HepG2 (cell line): Measurements from ENCODE around the gene UNC5A. TPM values are rescaled to one million over a fixed set of nuclear protein-coding genes. Genes with fewer than 3 reads are reported as not detected.

Experiments used
- ATAC-seq: fragments of 200-7000 bp; cut with Tn5 transposase; 3 replicates; pipeline ENCODE4 v1.9.1; 2020; ENCODE audit warnings: mild to moderate bottlenecking, moderate library complexity
- BruUV-seq: library from RNA; stranded (reverse); fragments of 400-500 nt; replicated peaks from 2 replicates; lab custom pipeline; 2021; lab: Mats Ljungman, UMichigan
- CTCF ChIA-PET: fragments of 300-600 bp; formaldehyde crosslinking; extraction: SDS; loops from one replicate; lab custom pipeline; 2021; ENCODE audit warnings: low total read pairs, inconsistent platforms, low intra/inter-chr PET ratio; lab: Yijun Ruan, JAX
- POLR2A ChIA-PET: fragments of 350-600 bp; sonication (Branson Sonifier 250); formaldehyde crosslinking; loops from one replicate; lab custom pipeline; 2020; ENCODE audit warnings: antibody characterized with exemption, inconsistent platforms; lab: Yijun Ruan, JAX
- DNase-seq: peaks from one replicate; pipeline ENCODE4 v3.0.0-alpha.2; 2015; ENCODE audit warnings: low spot score
- FAIRE-seq: peaks from 3 replicates; lab custom pipeline; 2011; peaks lifted over from hg19 to GRCh38; lab: Jason Lieb, UNC
- H2AFZ ChIP-seq: one replicate; pipeline ENCODE4 v1.6.1; 2011; ENCODE audit warnings: low read length, inconsistent platforms
- H3K27ac ChIP-seq: fragments of 300-600 bp; 3 replicates; pipeline ENCODE4 v1.8.0; 2011; ENCODE audit warnings: mixed run types, mild to moderate bottlenecking, mixed read lengths, low read length, inconsistent platforms; ENCODE audit not compliant: insufficient read depth; ENCODE audit errors: extremely low read length
- H3K27me3 ChIP-seq, 2 experiments: fragments of 200-600 bp in 1 of 2; 2 replicates in 1 of 2; 3 replicates in 1 of 2; pipeline versions ENCODE4 v1.6.0 to v1.8.0; 2011; ENCODE audit warnings: low read length in 2 of 2, mild to moderate bottlenecking in 2 of 2, moderate library complexity in 2 of 2, inconsistent platforms in 1 of 2; ENCODE audit not compliant: insufficient read depth in 2 of 2, control insufficient read depth in 1 of 2
- H3K36me3 ChIP-seq, 2 experiments: fragments of 200-600 bp in 1 of 2; replicated peaks in 1 of 2; 2 replicates in 1 of 2; 3 replicates in 1 of 2; pipeline versions ENCODE4 v1.5.1 to v1.8.0; 2011; ENCODE audit warnings: low read length in 2 of 2, inconsistent platforms in 1 of 2; ENCODE audit not compliant: insufficient read depth in 2 of 2, control insufficient read depth in 1 of 2
- H3K4me1 ChIP-seq: 2 replicates; pipeline ENCODE4 v1.5.1; 2012; ENCODE audit warnings: low read length, inconsistent platforms; ENCODE audit not compliant: insufficient read depth
- H3K4me2 ChIP-seq: 2 replicates; pipeline ENCODE4 v1.6.0; 2011; ENCODE audit warnings: low read depth, low read length, inconsistent platforms
- H3K4me3 ChIP-seq, 3 experiments: fragments of 200-600 bp in 1 of 3; sonication (generic), shearing (Covaris generic) in 1 of 3; replicated peaks in 1 of 3; 2 replicates each; pipeline ENCODE4 v1.5.1; 2011 to 2016; ENCODE audit warnings: low read length in 3 of 3, inconsistent platforms in 2 of 3, low read depth in 2 of 3, mild to moderate bottlenecking in 2 of 3, control low read depth in 1 of 3, mixed read lengths in 1 of 3; ENCODE audit not compliant: insufficient read depth in 1 of 3
- H3K79me2 ChIP-seq: one replicate; pipeline ENCODE4 v1.6.1; 2011; ENCODE audit warnings: low read length, inconsistent platforms; ENCODE audit not compliant: insufficient read depth
- H3K9ac ChIP-seq: 2 replicates; pipeline ENCODE4 v1.6.0; 2011; ENCODE audit warnings: mild to moderate bottlenecking, low read depth, low read length, inconsistent platforms; ENCODE audit not compliant: insufficient read depth
- H3K9me3 ChIP-seq: 2 replicates; pipeline ENCODE4 v1.5.1; 2012; ENCODE audit warnings: mild to moderate bottlenecking, low read length
- H4K20me1 ChIP-seq: 2 replicates; pipeline ENCODE4 v1.6.0; 2011; ENCODE audit warnings: inconsistent platforms, mild to moderate bottlenecking, low read length, moderate library complexity; ENCODE audit not compliant: insufficient read depth
- ARHGAP35 ChIP-seq: sonication (generic); formaldehyde crosslinking; IDR thresholded peaks from 2 replicates; pipeline ENCODE4 v1.9.0; 2022; ENCODE audit warnings: mild to moderate bottlenecking, inconsistent platforms, moderate library complexity, missing genetic modification reagents, borderline replicate concordance
- BCLAF1 ChIP-seq: fragments of 450-650 bp; IDR thresholded peaks from 2 replicates; pipeline ENCODE4 v1.6.1; 2017; ENCODE audit warnings: mild to moderate bottlenecking
- BRD4 ChIP-seq: sonication (generic); formaldehyde crosslinking; IDR thresholded peaks from 2 replicates; pipeline ENCODE4 v1.4.0; 2020; ENCODE audit warnings: missing genetic modification reagents
- HNRNPH1 ChIP-seq: fragments of 200-400 bp; formaldehyde crosslinking; optimal IDR thresholded peaks from 2 replicates; pipeline ENCODE3; 2017; ENCODE audit warnings: mild to moderate bottlenecking, low read depth, low read length
- KDM6A ChIP-seq: IDR thresholded peaks from 2 replicates; pipeline ENCODE4 v1.6.1; 2016; ENCODE audit warnings: low read depth
- NR0B2 ChIP-seq: sonication (generic); formaldehyde crosslinking; IDR thresholded peaks from 2 replicates; pipeline ENCODE4 v1.4.0; 2020; ENCODE audit warnings: mild to moderate bottlenecking, missing genetic modification reagents
- PAF1 ChIP-seq: IDR thresholded peaks from 2 replicates; pipeline ENCODE4 v1.6.1; 2016; ENCODE audit warnings: missing genetic modification reagents, missing compliant biosample characterization
- PHF5A ChIP-seq: IDR thresholded peaks from one replicate; pipeline ENCODE4 v1.6.1; 2018; ENCODE audit warnings: low read depth, missing genetic modification reagents; ENCODE audit not compliant: unreplicated experiment
- PLRG1 ChIP-seq: fragments of 450-650 bp; conservative IDR thresholded peaks from 2 replicates; pipeline ENCODE4 v1.6.1; 2016
- REPIN1 ChIP-seq: sonication (generic); formaldehyde crosslinking; IDR thresholded peaks from 2 replicates; pipeline ENCODE4 v1.8.0; 2022; ENCODE audit warnings: missing genetic modification reagents, low read depth, mild to moderate bottlenecking, borderline replicate concordance
- TBP ChIP-seq: sonication (generic); formaldehyde crosslinking; IDR thresholded peaks from 2 replicates; pipeline ENCODE4 v1.5.0; 2020; ENCODE audit warnings: missing genetic modification reagents
- ZNF333 ChIP-seq: sonication (generic); formaldehyde crosslinking; IDR thresholded peaks from 2 replicates; pipeline ENCODE4 v1.4.0; 2020; ENCODE audit warnings: mild to moderate bottlenecking, missing genetic modification reagents, borderline replicate concordance
- ZNF33A ChIP-seq: sonication (generic); formaldehyde crosslinking; IDR thresholded peaks from 2 replicates; pipeline ENCODE4 v1.5.1; 2020; ENCODE audit warnings: missing genetic modification reagents, mild to moderate bottlenecking, moderate library complexity, borderline replicate concordance
- ZNF468 ChIP-seq: sonication (generic); formaldehyde crosslinking; IDR thresholded peaks from 2 replicates; pipeline ENCODE4 v1.8.0; 2022; ENCODE audit warnings: mild to moderate bottlenecking, moderate library complexity, missing genetic modification reagents
- ZNF589 ChIP-seq: sonication (generic); formaldehyde crosslinking; conservative IDR thresholded peaks from 2 replicates; pipeline ENCODE4 v1.8.0; 2022; ENCODE audit warnings: mild to moderate bottlenecking, moderate library complexity, missing genetic modification reagents
- ZNF670 ChIP-seq: sonication (generic); formaldehyde crosslinking; IDR thresholded peaks from 2 replicates; pipeline ENCODE4 v1.8.0; 2022; ENCODE audit warnings: mild to moderate bottlenecking, missing genetic modification reagents, borderline replicate concordance
- WGBS: methylation state at CpG from one replicate; pipeline ENCODE4 v1.1.6; 2017; ENCODE audit warnings: low lambda C conversion rate; 5-methylcytosine and 5-hydroxymethylcytosine counted together
- in situ Hi-C: cut with HindIII; loops from 2 replicates; pipeline ENCODE4 v1.10.0; 2017; ENCODE audit warnings: low pct_unique_long_range_greater_than_20kb; ENCODE audit not compliant: extremely low pct_ligation_motif_present
- intact Hi-C: fragments of 100-400 bp; cut with micrococcal nuclease; formaldehyde crosslinking; loops from one replicate; pipeline ENCODE4 v1.10.0; 2022; ENCODE audit not compliant: unreplicated experiment
- polyA plus RNA-seq, 8 experiments: library from polyadenylated mRNA; depleted of rRNA in 3 of 8; stranded (reverse) in 7 of 8; unstranded in 1 of 8; fragments of >200 nt; fragmentation: Illumina TruSeq in 4 of 8; extraction: Trizol in 4 of 8; gene quantifications; 2 replicates each; pipeline versions ENCODE4 v1.2.1 to v1.2.3, GENCODE V29; 2011 to 2016; ENCODE audit warnings: low read depth in 4 of 8, missing spikeins in 1 of 8, mixed read lengths in 1 of 8; ENCODE audit not compliant: insufficient read depth in 1 of 8
- total RNA-seq, 5 experiments: library from RNA; depleted of rRNA; stranded (reverse); fragments of >200 nt; fragmentation: Illumina TruSeq; extraction: Trizol; gene quantifications; 2 replicates each; pipeline ENCODE4 v1.2.3, GENCODE V29; 2016; ENCODE audit warnings: low read depth in 1 of 5
- TF ChIP-seq, protein P1 (sequence below): sonication (generic); formaldehyde crosslinking; IDR thresholded peaks from 2 replicates; pipeline ENCODE4; 2020; ENCODE audit warnings: missing genetic modification reagents, mild to moderate bottlenecking, borderline replicate concordance
- TF ChIP-seq, protein P2 (sequence below): sonication (generic); formaldehyde crosslinking; IDR thresholded peaks from 2 replicates; pipeline ENCODE4 v1.5.1; 2020; ENCODE audit warnings: missing genetic modification reagents, mild to moderate bottlenecking, borderline replicate concordance

Gene UNC5A
- total and polyA plus RNA-seq, 2 of the 13 experiments (the other 11 are each of a cell fraction or from before 2014, with no cell fraction given): not detected

GRCh38 chr5:176776916-176777315, 33.4 kb upstream of the UNC5A start:
- DNase-seq (no peak), FAIRE-seq (no peak), ATAC-seq (no peak)
- Histone ChIP-seq H3K9ac (no peak overlapping the region), H3K4me2 (no peak overlapping the region), H3K4me1 (peaks cover 13% of the 10 kb centered on the region), H3K36me3 (no peaks in the 10 kb centered on the region), H4K20me1 (no peaks in the 10 kb centered on the region), H2AFZ (no peak overlapping the region), H3K27me3 (peaks cover 12 to 85% of the 10 kb centered on the region in 2 experiments; a peak in 4 of 5 replicates), H3K79me2 (no peaks in the 10 kb centered on the region), H3K27ac (no peak overlapping the region), H3K4me3 (no peak overlapping the region), H3K9me3 (no peaks in the 10 kb centered on the region)
- ChIA-PET CTCF (no interaction called here), POLR2A (no interaction called here)
- WGBS: 22% methylated on average over 5 of the region's 8 CpGs
- intact Hi-C loops: no loop called here
- in situ Hi-C loops: no loop called here
- TF ChIP-seq ZNF468 (CRISPR knock-in tag) (no peak), ARHGAP35 (CRISPR knock-in tag) (no peak), ZNF670 (no peak), ZNF589 (CRISPR knock-in tag) (no peak), TBP (CRISPR knock-in tag) (no peak), BRD4 (CRISPR knock-in tag) (no peak), KDM6A (CRISPR knock-in tag) (no peak), NR0B2 (CRISPR knock-in tag) (no peak), BCLAF1 (no peak), HNRNPH1 (no peak), PHF5A (CRISPR knock-in tag) (no peak), PLRG1 (no peak), ZNF33A (CRISPR knock-in tag) (no peak), PAF1 (CRISPR knock-in tag) (no peak), ZNF333 (CRISPR knock-in tag) (no peak), REPIN1 (CRISPR knock-in tag) (no peak)
- TF ChIP-seq, protein P1, sequence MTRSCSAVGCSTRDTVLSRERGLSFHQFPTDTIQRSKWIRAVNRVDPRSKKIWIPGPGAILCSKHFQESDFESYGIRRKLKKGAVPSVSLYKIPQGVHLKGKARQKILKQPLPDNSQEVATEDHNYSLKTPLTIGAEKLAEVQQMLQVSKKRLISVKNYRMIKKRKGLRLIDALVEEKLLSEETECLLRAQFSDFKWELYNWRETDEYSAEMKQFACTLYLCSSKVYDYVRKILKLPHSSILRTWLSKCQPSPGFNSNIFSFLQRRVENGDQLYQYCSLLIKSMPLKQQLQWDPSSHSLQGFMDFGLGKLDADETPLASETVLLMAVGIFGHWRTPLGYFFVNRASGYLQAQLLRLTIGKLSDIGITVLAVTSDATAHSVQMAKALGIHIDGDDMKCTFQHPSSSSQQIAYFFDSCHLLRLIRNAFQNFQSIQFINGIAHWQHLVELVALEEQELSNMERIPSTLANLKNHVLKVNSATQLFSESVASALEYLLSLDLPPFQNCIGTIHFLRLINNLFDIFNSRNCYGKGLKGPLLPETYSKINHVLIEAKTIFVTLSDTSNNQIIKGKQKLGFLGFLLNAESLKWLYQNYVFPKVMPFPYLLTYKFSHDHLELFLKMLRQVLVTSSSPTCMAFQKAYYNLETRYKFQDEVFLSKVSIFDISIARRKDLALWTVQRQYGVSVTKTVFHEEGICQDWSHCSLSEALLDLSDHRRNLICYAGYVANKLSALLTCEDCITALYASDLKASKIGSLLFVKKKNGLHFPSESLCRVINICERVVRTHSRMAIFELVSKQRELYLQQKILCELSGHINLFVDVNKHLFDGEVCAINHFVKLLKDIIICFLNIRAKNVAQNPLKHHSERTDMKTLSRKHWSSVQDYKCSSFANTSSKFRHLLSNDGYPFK (CRISPR knock-in tag): no peak
- TF ChIP-seq, protein P2, sequence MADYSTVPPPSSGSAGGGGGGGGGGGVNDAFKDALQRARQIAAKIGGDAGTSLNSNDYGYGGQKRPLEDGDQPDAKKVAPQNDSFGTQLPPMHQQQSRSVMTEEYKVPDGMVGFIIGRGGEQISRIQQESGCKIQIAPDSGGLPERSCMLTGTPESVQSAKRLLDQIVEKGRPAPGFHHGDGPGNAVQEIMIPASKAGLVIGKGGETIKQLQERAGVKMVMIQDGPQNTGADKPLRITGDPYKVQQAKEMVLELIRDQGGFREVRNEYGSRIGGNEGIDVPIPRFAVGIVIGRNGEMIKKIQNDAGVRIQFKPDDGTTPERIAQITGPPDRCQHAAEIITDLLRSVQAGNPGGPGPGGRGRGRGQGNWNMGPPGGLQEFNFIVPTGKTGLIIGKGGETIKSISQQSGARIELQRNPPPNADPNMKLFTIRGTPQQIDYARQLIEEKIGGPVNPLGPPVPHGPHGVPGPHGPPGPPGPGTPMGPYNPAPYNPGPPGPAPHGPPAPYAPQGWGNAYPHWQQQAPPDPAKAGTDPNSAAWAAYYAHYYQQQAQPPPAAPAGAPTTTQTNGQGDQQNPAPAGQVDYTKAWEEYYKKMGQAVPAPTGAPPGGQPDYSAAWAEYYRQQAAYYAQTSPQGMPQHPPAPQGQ: no peak
- TF ChIP-seq, all 625 proteins: peak for 0
- no TSS peak for BruUV-seq
